Mesothelial cell of epicardium (in vitro differentiated cells): Measurements from ENCODE around the gene GK2. TPM values are rescaled to one million over a fixed set of nuclear protein-coding genes. Genes with fewer than 3 reads are reported as not detected.

ENCODE experiments used
- DNase-seq, 2 experiments: peaks; one replicate each; pipeline ENCODE4 v3.0.0; 2021; ENCODE audit warnings: low spot score in 2 of 2; ENCODE audit not compliant: unreplicated experiment in 2 of 2
- H3K27ac Mint-ChIP-seq: 2 replicates; pipeline ENCODE4 v1.8.0; 2021; ENCODE audit warnings: mixed read lengths
- H3K27me3 Mint-ChIP-seq: 2 replicates; pipeline ENCODE4 v1.8.0; 2021; ENCODE audit warnings: low read depth, mixed read lengths
- H3K36me3 Mint-ChIP-seq: 2 replicates; pipeline ENCODE4 v1.8.0; 2021; ENCODE audit warnings: mixed read lengths
- H3K4me1 Mint-ChIP-seq: 2 replicates; pipeline ENCODE4 v1.8.0; 2021; ENCODE audit warnings: mixed read lengths
- H3K4me3 Mint-ChIP-seq: 2 replicates; pipeline ENCODE4 v1.8.0; 2021; ENCODE audit warnings: mild to moderate bottlenecking, moderate library complexity, mixed read lengths
- H3K9me3 Mint-ChIP-seq: 2 replicates; pipeline ENCODE4 v1.8.0; 2021; ENCODE audit warnings: mixed read lengths
- total RNA-seq: library from RNA; stranded (reverse); gene quantifications from 3 replicates; pipeline ENCODE4 v1.2.1, GENCODE V29; 2021
- TF ChIP-seq, protein P1 (sequence below): fragments of 200-600 bp; sonication (generic); IDR thresholded peaks from one replicate; pipeline ENCODE4 v1.5.0; 2021; ENCODE audit warnings: antibody characterized with exemption; ENCODE audit not compliant: unreplicated experiment

Gene GK2
- not detected in 3 replicates for total RNA-seq

DNA sequence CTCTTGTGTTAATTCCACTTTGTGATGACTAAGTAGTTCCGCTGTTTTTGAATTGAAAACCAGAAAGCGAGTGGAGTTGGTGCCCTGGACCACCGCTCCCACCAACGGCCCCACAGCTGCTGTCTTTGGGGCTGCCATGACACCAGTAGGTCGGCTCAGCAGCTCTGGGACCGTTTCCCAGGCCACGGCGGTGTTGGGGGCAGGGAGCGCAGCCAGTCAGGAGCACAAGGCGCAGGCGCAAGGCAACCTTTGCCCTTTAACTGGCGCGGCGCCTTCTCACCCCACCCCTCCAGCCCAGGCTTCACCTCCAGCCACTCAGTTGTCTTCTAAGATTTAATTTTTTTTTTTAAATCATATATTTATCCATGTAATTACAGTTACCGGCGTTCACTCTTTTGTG lies at the start of gene GK2:
TSS of gene GK2 (minus strand) at position 166 of the 400 bp plus-strand sequence. CDS start at position 138, 28 bp downstream.
- Mint-ChIP-seq H3K36me3 (no peaks in the 10 kb centered on the region), H3K9me3 (peaks cover 16% of the 10 kb centered on the region), H3K4me1 (no peaks in the 10 kb centered on the region), H3K27ac (no peak within 1 kb of the TSS), H3K27me3 (no peaks in the 10 kb centered on the region), H3K4me3 (no peak within 1 kb of the TSS)
- TF ChIP-seq, protein P1, sequence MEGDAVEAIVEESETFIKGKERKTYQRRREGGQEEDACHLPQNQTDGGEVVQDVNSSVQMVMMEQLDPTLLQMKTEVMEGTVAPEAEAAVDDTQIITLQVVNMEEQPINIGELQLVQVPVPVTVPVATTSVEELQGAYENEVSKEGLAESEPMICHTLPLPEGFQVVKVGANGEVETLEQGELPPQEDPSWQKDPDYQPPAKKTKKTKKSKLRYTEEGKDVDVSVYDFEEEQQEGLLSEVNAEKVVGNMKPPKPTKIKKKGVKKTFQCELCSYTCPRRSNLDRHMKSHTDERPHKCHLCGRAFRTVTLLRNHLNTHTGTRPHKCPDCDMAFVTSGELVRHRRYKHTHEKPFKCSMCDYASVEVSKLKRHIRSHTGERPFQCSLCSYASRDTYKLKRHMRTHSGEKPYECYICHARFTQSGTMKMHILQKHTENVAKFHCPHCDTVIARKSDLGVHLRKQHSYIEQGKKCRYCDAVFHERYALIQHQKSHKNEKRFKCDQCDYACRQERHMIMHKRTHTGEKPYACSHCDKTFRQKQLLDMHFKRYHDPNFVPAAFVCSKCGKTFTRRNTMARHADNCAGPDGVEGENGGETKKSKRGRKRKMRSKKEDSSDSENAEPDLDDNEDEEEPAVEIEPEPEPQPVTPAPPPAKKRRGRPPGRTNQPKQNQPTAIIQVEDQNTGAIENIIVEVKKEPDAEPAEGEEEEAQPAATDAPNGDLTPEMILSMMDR, result no peak
- DNase-seq, result no peak

DNA sequence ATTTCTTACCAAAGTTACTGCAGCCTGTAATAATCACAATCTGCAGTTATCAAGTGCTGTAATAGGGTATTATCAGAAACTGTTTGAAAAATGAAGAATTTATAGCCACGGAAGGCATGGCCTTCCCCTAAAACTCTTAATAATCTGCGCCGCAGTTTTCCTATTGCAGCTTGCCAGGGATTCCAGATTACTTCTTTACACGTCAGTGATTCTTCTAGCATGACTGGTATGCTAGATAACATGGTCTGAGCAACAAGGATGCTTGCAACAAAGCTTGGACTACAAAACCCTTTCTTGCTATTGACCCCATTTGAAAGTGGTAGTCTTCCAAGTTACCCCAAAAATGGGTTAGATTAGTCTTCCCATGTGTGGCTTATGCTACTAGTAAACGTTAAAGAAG lies 47.2 kb upstream of the GK2 start:
- no peak overlapping the region for H3K27ac Mint-ChIP-seq
- no peaks in the 10 kb centered on the region for H3K9me3 Mint-ChIP-seq
- no peak for DNase-seq
- no peaks in the 10 kb centered on the region for H3K36me3 Mint-ChIP-seq
- H3K27me3 Mint-ChIP-seq, result no peaks in the 10 kb centered on the region
- TF ChIP-seq, protein P1, result no peak
- peaks cover 16% of the 10 kb centered on the region for H3K4me1 Mint-ChIP-seq
- no peak overlapping the region for H3K4me3 Mint-ChIP-seq

DNA sequence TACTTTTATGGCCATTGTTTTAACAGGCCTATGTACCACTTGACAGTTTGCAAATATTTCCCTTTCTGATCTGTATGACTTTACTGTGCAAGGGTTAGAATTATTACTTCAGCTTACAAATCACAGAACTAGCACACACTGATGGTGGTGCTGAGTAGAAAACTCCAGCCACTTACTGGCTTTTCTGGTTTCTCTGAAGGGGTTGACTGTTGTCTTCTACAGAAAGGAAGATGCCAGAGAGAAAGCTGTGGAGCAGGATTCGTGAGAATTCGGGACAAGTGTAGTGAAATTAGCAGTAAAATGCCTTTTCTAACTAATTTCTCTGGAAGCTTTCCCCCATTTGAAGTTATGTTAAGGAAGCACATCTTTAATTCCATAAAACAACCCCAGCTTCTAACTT lies 46.6 kb upstream of the GK2 start:
- Mint-ChIP-seq H3K27me3 (no peaks in the 10 kb centered on the region), H3K27ac (no peak overlapping the region), H3K4me3 (no peak overlapping the region), H3K36me3 (no peaks in the 10 kb centered on the region), H3K4me1 (peaks cover 16% of the 10 kb centered on the region), H3K9me3 (no peaks in the 10 kb centered on the region)
- DNase-seq, result no peak
- TF ChIP-seq, protein P1, result no peak

DNA sequence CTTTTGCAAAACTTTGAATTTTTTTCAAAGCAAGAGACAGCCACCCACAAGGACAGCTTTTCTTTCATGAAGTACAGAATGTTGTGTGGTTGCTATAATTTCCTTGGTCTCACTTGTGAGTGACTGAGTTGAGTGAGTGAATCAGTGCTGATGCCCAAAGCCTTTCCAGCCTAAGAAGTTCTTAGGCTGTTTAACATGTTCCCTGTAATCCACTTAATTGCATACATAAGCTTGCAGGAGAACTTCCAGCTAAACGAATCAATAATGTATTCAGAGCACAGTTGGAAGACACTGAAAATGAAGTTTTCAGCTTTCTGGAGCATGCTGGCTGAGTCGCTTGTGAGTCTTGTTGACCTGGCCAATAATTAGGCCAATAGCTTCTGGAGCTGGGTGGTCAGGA lies 42.0 kb upstream of the GK2 start:
- no peaks in the 10 kb centered on the region for H3K36me3 Mint-ChIP-seq

DNA sequence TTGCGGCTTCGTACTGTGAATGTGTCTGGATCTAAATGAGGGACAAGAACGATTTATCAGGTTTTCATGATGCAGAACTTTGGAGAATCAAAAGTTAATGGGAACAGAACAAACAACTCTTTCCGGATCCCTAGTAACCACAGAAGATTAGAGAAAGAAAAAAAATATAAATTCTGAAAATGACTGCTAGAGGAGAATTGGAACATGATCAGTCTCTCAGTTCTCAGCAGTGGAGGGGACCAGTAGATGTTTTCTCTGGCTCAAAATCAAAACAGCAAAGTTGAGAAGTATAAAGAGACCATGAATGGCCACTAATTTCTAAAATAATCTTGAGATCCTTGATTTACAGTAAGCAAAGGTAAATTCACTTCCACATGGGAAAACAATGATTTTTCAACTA lies 38.1 kb upstream of the GK2 start:
- Mint-ChIP-seq H3K9me3 (no peaks in the 10 kb centered on the region), H3K27me3 (no peaks in the 10 kb centered on the region), H3K4me3 (no peak overlapping the region), H3K36me3 (no peaks in the 10 kb centered on the region), H3K27ac (no peak overlapping the region), H3K4me1 (peaks cover 11% of the 10 kb centered on the region)
- TF ChIP-seq, protein P1, result no peak
- DNase-seq, result no peak

More for the DNA sequence above, 42.0 kb upstream of the GK2 start:
- TF ChIP-seq, protein P1, result no peak
- peaks cover 24% of the 10 kb centered on the region for H3K4me1 Mint-ChIP-seq
- H3K9me3 Mint-ChIP-seq, result no peaks in the 10 kb centered on the region
- no peak for DNase-seq
- no peaks in the 10 kb centered on the region for H3K27me3 Mint-ChIP-seq
- H3K4me3 Mint-ChIP-seq, result no peak overlapping the region
- no peak overlapping the region for H3K27ac Mint-ChIP-seq

DNA sequence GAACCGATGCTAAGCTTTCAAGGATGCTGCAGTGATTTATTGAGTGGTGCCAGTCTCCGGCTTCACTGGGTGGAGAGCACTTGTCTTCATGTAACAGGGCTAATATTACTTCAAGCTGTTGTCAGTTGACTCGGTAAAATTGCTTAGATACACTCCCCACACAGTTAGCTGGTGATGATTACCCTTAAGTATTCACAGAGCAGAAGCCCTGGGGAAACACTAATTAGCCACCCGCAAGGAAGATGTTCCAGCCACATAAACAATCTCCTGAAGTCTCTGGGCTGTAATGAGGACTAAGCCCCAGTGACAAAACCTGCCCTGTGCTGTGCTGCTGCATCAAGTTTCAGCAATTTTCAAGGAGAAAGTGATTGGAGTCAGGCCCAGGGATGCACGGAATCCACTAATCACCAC lies 37.3 kb upstream of the GK2 start:
- Mint-ChIP-seq H3K27ac (no peak overlapping the region), H3K4me1 (peaks cover 14% of the 10 kb centered on the region)
- no peak for DNase-seq

More for the DNA sequence above, 37.3 kb upstream of the GK2 start:
- Mint-ChIP-seq H3K9me3 (peaks cover under 1% of the 10 kb centered on the region), H3K4me3 (no peak overlapping the region), H3K27me3 (no peaks in the 10 kb centered on the region), H3K36me3 (no peaks in the 10 kb centered on the region)
- TF ChIP-seq, protein P1, result no peak
